ENCODE data around the gene SDR42E1.

SDR42E1 gene

GRCh38 chr16:82011199-82011641 is at the start of gene SDR42E1:
SDR42E1 (minus strand) TSS chr16:82011470; CDS start chr16:82000858, 10,612 bp downstream.
- peak in 1 of 3 experiments; percentile 11 for DNase-seq

GRCh38 chr16:82059983-82060421 is 48.7 kb upstream of the SDR42E1 start:
- no peak for DNase-seq

- no peak for DNase-seq
Observed at GRCh38 chr16:82059161-82059982, 48.1 kb upstream of the SDR42E1 start.

GRCh38 chr16:82056550-82056896 is 45.3 kb upstream of the SDR42E1 start:
- DNase-seq, result no peak

- DNase-seq, result no peak
Observed at GRCh38 chr16:82055728-82056549, 44.7 kb upstream of the SDR42E1 start.

- peak in 1 of 3 experiments; percentile 4 for DNase-seq
Observed at GRCh38 chr16:82055117-82055516, 43.8 kb upstream of the SDR42E1 start.

- DNase-seq, result no peak
Observed at GRCh38 chr16:82051656-82052055, 40.4 kb upstream of the SDR42E1 start.

- DNase-seq, result no peak
Observed at GRCh38 chr16:82050909-82051357, 39.7 kb upstream of the SDR42E1 start.

- no peak for DNase-seq
Observed at GRCh38 chr16:82050506-82050905, 39.2 kb upstream of the SDR42E1 start.

GRCh38 chr16:82049484-82049883 is 38.2 kb upstream of the SDR42E1 start:
- no peak for DNase-seq

- no peak for DNase-seq
Observed at GRCh38 chr16:82047787-82048186, 36.5 kb upstream of the SDR42E1 start.

- DNase-seq, result no peak
Observed at GRCh38 chr16:82047374-82047773, 36.1 kb upstream of the SDR42E1 start.

- no peak for DNase-seq
Observed at GRCh38 chr16:82046941-82047340, 35.7 kb upstream of the SDR42E1 start.

GRCh38 chr16:82046541-82046940 is 35.3 kb upstream of the SDR42E1 start:
- no peak for DNase-seq

GRCh38 chr16:82045465-82045864 is 34.2 kb upstream of the SDR42E1 start:
- DNase-seq, result no peak

GRCh38 chr16:82044585-82044911 is 33.3 kb upstream of the SDR42E1 start:
- no peak for DNase-seq

GRCh38 chr16:82043680-82044584 is 32.7 kb upstream of the SDR42E1 start:
- no peak for DNase-seq

GRCh38 chr16:82042846-82043245 is 31.6 kb upstream of the SDR42E1 start:
- DNase-seq, result no peak

GRCh38 chr16:82042144-82042543 is 30.9 kb upstream of the SDR42E1 start:
- no peak for DNase-seq

- DNase-seq, result no peak
Observed at GRCh38 chr16:82041542-82041941, 30.3 kb upstream of the SDR42E1 start.

GRCh38 chr16:82040296-82040695 is 29.0 kb upstream of the SDR42E1 start:
- DNase-seq, result peak in 1 of 3 experiments; percentile 3

GRCh38 chr16:82037666-82038065 is 26.4 kb upstream of the SDR42E1 start:
- no peak for DNase-seq

GRCh38 chr16:82037251-82037650 is 26.0 kb upstream of the SDR42E1 start:
- no peak for DNase-seq
